GM15510 (cell line): ENCODE data around the gene MAGI2.

Experiments
- POLR2A ChIP-seq: IDR thresholded peaks from 3 replicates; pipeline ENCODE4 v1.6.1; 2011; ENCODE audit warnings: borderline replicate concordance; ENCODE audit not compliant: insufficient read length; ENCODE audit errors: extremely low read depth

MAGI2 gene

DNA sequence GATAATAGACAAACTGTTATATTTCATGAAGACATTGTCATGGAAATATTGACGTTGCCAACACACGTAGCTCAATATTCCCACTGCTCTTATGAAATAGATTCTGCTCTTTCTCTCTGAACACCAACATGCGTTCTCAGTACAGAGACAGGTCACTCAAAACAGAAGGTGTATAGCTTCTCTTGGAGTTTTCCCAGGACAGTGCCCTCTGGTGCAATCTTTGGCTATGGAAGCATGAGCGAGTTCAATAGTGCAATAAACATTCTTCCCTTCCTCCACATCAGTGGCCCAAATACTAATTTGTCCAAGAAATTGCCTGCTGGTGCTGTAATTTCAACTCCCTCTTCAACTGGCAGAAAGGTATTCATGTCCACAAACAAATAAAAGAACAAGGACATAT lies 145.3 kb downstream of the MAGI2 start:
- TF ChIP-seq POLR2A = no peak

DNA sequence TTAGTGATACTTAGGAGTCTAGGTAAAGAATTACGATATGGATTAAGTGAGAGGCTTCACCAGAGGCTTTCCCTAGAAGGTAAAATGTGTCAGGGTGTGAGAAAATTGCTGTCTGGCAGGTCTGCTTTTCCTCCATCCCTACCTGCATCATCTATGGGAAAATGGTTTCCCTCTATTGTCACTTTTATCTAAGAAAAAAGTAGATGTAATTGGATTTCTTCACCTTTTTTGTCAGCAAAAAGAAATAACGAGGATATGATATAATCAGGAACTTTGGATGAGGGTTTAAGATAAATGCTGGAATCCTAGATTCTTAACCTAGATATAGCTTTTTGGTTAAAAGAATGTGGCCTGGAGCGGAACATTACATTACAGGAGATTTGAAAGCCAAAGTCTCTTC lies 146.1 kb downstream of the MAGI2 start:
- no peak for TF ChIP-seq POLR2A

DNA sequence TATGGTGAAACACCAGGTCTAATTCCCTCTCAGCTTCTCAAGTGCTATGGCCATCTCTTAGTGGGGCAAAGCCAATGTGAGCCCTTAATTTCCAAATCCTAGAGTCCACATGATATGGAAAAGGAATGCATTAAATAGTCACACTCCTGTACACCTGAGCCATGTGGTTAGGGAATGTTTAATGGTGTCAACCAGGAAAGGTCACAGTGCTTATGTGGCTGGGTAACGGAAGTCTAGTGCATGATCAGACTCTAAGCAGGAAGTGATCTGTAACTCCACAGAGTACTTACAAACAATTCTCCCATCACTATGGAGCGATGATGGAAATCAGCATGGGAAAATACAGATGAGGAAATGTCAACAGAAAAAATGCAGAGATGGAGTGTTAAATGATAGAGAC lies 148.8 kb downstream of the MAGI2 start:
- TF ChIP-seq POLR2A = no peak

DNA sequence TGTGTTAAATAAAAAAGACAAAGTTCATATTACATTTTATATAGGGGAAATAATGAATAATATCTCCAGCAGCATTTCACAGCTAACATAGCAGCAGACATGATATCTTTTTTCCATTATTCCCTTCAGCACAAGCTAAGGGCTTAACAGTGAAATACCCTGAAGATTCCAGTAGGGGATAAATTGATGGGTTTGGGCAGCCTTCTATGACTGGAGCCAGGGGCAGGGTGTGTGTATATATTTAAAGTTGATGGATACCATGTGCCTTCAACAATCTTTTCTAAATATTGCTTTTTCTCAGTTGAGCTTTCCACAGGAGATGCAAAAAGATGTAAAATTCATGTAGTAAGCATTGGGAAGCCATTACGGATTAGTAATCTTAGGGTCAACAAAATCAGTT lies 151.2 kb downstream of the MAGI2 start:
- no peak for TF ChIP-seq POLR2A

DNA sequence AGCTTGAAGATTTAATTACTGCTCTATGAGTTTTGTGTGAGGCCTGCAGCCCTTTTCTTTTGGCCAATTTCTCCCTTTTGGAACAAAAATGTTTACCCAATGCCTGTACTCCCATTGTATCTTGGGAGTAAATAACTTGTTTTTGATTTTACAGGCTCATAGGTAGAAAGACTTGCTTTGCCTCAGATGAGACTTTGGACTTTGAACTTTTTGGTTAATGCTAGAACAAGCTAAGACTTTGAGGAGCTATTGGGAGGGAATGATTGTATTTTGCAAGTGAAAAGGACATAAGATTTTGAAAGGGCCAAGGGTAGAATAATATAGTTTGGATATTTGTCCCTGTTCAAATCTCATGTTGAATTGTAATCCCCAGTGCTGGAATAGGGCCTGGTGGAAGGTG lies 152.0 kb downstream of the MAGI2 start:
- TF ChIP-seq POLR2A = no peak

DNA sequence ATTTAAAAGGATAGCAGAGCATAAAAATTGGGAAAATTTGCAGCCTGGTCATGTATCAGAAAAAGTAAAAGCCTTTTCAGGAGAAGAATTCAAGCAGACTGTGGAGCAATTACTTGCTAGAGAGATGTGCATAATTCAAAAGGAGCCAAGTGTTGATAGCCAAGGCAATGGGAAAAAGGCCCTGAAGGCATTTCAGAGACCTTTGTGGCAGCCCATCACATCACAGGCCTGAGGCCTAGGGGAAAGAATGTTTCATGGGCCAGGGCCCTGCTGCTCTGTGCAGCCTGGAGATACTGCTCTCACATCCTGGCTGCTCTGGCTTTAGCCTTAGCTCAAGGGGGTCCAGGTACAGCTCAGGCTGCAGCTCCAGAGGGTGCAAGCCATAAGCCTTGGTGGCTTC lies 152.9 kb downstream of the MAGI2 start:
- TF ChIP-seq POLR2A = no peak

DNA sequence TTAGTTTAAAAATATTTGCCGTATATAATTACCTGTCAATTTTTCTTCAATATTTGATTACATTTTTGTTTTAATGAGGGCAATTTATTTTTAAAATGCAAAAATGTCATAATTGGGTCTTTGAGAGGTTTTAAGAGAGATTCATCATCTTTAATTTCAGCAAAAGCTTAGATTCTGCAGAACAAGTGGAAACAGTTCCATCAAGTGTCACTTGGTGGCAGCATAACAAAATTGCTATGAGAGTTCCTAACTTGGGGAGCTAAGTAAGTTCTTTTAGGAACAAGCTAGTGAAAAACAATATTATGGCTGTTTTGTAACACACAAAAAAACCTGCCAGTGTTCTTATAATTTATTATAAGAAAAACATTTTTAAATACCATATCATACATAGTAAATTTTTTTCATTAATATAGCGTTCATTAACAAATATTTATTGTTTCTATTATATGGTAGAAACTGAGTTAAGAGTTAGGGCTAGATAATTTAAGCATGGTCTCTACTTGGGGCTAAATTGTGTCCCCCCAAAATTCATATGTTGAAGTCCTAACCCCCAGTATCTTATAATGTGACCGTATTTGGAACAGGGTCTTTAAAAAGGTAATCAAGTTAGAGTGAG lies 155.2 kb downstream of the MAGI2 start:
- TF ChIP-seq POLR2A = no peak

DNA sequence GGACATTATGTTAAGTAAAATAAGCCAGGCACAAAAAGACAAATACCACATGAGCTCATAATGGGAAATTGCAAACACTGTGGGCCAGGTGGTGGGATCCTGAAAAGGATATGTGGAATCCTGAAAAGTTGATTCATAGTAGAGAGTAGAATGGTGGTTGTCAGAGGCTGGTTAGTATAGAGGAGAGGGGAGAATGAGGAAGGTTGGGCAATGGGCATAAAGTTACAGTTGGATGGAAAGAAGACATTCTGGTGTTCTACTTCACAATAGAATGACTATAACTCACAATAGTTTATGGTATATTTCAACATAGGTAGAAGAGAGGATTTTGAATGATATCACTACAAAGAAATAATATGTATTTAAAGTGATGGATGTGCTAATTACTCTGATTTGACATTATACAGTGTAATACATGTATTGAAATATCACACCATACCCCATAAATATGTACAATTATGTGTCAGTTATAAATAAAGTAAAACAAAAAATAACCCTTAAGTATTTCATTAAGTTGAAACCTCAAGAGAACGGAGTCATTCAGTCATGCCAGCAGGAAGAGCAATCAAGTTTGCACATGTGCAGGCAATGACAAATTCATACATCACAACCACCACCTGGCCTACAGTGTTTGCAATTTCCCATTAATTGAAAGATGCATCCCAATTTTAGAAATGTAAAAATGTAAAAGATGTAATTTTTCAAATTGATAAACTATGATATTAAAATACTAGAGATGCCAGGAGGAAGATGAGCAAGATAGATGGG lies 156.7 kb downstream of the MAGI2 start:
- no peak for TF ChIP-seq POLR2A

DNA sequence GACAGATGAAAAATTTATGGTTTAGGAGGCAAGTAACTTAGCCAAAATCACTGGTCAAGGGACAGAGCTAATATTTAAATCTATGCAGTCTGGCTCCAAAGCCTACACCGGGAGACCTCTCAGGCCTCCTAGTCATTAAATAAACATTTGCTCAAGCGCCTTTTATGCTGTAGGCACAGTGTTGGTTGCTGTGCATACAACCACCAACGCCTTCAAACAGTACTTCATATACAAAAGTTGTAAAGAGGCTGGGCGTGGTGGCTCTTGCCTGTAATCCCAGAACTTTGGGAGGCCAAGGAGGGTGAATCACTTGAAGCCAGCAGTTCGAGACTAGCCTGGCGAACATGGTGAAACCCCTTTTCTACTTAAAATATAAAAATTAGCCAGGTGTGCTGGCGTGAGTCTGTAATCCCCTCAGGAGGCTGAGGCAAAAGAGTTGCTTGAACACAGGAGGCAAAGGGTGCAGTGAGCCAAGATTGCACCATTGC lies 159.8 kb downstream of the MAGI2 start:
- TF ChIP-seq POLR2A = no peak

DNA sequence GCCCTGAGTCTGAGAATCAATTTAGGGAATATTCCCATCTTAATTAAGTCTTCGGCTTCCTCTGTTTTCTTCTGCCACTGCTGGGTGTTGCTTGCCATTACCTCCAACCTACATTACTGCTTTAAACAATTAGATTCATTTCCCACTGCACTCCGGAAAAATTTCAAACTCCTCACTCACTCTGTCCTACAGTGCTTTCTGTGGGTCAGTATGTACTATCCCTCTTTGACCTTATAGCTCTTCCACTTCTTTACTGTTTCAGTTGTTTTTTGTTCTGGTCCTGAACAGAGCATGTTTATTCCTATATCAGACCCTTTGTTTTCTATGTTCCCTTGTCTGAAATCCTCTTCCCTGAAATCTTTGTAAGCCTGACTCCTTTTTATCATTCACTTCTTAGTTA lies 160.6 kb downstream of the MAGI2 start:
- no peak for TF ChIP-seq POLR2A

DNA sequence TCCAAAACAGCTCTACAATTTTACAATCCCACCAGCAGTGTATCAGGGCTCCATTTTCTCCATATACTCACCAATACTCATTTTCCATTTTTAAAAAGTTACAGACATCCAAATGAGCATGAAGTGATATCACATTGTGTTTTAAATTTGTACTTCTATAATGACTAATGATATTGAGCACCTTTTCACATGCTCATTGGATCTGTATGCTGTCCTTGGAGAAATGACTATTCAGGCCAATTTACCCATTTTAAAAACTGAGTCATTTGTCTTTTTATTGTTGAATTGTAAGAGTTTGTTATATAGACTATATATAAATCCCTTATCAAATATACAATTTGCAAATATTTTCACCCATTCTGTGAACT lies 162.0 kb downstream of the MAGI2 start:
- no peak for TF ChIP-seq POLR2A

DNA sequence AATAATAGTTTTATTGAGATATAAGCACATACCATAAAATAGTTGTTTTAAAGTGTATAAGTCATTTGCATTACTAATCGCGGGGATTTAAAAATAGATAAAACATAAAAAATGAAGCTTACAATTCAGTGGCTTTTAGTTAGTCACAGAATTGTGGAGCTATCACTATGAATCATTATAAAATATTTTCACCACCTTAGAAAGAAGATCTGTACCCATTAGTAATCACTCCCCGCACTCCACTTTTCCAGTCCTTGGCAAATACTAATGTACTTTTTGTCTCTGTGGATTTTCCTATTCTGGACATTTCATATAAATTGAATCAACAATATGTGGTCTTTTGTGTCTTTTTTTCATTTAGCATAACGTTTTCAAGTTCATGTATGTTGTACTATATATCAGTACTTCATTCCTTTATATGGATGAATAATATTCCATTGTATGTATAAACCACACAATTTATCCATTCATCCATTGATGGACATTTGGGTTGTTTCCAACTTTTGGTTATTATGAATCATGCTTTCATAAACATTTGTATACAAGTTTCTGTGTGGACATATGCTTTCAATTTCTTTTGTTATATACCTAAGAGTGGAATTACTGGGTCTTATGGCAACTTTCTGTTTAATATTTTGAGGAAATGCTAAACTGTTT lies 162.5 kb downstream of the MAGI2 start:
- TF ChIP-seq POLR2A = no peak

DNA sequence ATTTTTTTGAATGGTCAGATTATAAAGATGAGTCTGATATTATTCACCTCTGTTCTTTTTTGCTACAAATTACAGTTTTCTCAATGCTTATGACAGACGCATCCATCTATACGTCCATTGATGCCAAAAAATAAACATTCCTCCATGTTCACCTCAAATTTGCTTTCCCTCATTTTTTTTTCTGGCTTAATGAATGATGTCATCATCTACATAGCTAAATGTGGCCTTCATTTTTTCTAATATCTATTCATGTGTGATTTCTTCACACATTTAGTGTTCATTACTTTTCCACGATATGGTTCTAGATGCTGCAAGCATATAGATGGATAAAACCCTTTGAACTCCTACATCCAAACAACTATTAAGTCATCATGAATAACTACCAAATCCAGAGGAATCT lies 163.1 kb downstream of the MAGI2 start:
- TF ChIP-seq POLR2A = no peak

DNA sequence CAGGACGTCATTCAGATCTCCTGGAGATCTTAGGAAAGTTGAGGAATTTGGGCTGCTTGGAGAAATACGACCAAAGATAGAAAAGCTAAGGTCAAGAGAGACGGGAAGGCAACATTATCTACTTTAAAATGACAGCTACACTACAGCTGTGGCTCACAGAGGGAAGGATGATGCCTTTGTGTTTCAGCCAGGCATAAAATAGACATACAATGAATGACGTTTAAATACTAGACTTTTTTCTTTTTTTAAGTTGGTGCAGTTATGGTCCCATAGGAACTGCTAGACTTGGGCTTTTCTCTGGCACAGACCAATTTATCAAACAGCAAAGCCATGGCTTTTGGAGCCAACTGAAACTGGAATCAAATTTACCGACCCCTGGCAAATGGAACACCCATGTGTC lies 164.8 kb downstream of the MAGI2 start:
- no peak for TF ChIP-seq POLR2A

DNA sequence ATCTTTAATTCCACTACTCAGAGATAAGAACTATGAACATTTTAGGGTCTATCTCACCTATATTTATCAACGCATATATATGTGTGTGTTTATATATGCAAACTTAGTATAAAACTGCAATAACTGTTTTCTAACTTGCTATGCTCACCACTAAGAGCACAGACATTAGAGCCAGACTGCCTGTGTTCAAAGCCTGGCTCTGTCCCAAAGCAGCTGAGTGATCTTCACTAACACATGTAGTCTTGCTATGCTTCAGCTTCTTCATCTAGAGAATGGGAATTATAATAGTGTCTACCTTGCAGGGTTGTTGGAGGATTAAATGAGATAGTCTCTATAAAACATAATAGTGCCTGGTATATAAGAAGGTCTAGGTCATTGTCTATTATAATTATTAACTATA lies 165.5 kb downstream of the MAGI2 start:
- no peak for TF ChIP-seq POLR2A

DNA sequence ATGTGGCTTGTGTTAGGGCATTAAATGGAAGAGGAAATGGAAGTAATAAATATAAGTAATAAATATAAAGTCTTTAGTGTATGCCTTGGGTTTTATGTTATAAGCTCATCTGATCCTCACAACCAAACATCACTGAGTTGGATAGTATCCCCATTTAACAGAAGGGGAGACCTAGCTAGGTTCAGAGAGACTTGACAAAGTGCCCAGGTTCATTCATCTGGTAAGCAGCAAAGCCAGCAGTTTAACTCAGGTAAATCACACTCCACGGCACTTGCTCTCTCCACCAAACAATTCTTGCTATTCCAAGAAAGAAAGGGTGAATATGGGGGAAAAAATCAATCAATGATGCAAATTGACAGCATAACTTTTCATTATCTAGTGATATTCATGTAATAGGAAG lies 167.3 kb downstream of the MAGI2 start:
- TF ChIP-seq POLR2A = no peak
